Stomach smooth muscle (tissue), 2 donors: ENCODE results near the gene NXPH1.

Experiments used
- H3K27ac ChIP-seq: one replicate; pipeline ENCODE4 v1.7.0; 2013; ENCODE audit warnings: mild to moderate bottlenecking, low read length, inconsistent platforms
- H3K27me3 ChIP-seq, 2 donors: one replicate each; pipeline ENCODE4 v1.7.0; 2013; ENCODE audit warnings: low read length in 2 of 2; ENCODE audit not compliant: insufficient read depth in 2 of 2, control insufficient read depth in 1 of 2
- H3K36me3 ChIP-seq, 2 donors: one replicate each; pipeline ENCODE4 v1.7.0; 2013; ENCODE audit warnings: low read length in 2 of 2; ENCODE audit not compliant: control insufficient read depth in 2 of 2, insufficient read depth in 2 of 2
- H3K4me1 ChIP-seq: one replicate; pipeline ENCODE4 v1.7.0; 2013; ENCODE audit warnings: low read length; ENCODE audit not compliant: control insufficient read depth, insufficient read depth
- H3K4me3 ChIP-seq, 2 donors: one replicate each; pipeline ENCODE4 v1.7.0; 2013; ENCODE audit warnings: low read length in 2 of 2
- H3K9ac ChIP-seq, 2 donors: one replicate each; pipeline ENCODE4 v1.7.0; 2013; ENCODE audit warnings: low read length in 2 of 2, mild to moderate bottlenecking in 1 of 2
- H3K9me3 ChIP-seq, 2 donors: one replicate each; pipeline ENCODE4 v1.7.0; 2013; ENCODE audit warnings: low read length in 2 of 2; ENCODE audit not compliant: control insufficient read depth in 2 of 2
- donor health status: healthy.
- donor health status: Pancreatic carcinoma.

The NXPH1 gene

GRCh38 chr7:8592167-8592566, 158.8 kb downstream of the NXPH1 start:
- Histone ChIP-seq H3K4me3 (no peak overlapping the region), H3K36me3 (no peaks in the 10 kb centered on the region), H3K27ac (no peak overlapping the region), H3K9ac (no peak overlapping the region), H3K9me3 (no peaks in the 10 kb centered on the region), H3K4me1 (no peaks in the 10 kb centered on the region), H3K27me3 (no peaks in the 10 kb centered on the region)

DNA sequence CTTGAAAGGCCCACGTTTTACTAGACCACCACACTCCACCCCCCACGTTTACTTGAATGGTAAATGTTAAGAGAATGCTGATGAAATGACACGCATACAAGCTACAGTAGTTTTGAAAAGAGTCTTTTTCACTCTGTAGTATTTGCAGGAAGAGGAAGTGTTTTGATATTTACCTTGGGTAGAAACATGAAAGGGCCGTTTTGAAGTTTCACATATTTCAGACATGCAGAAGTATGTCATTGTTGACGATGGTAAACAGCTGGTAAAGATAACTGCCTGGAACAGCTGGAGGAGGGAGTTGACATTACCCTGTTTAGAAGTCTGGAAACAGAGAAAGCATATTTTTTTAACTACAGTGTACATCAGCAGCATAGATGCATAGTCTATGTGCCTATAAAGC, 160.7 kb downstream of the NXPH1 start:
- no peak overlapping the region for H3K27ac ChIP-seq
- no peaks in the 10 kb centered on the region for H3K4me1 ChIP-seq
- no peaks in the 10 kb centered on the region for H3K27me3 ChIP-seq
- no peak overlapping the region for H3K9ac ChIP-seq
- no peaks in the 10 kb centered on the region for H3K9me3 ChIP-seq
- H3K4me3 ChIP-seq: no peak overlapping the region
- H3K36me3 ChIP-seq: no peaks in the 10 kb centered on the region

- Histone ChIP-seq H3K4me3 (no peak overlapping the region), H3K27me3 (no peaks in the 10 kb centered on the region), H3K4me1 (no peaks in the 10 kb centered on the region), H3K9me3 (no peaks in the 10 kb centered on the region), H3K36me3 (no peaks in the 10 kb centered on the region), H3K27ac (no peak overlapping the region), H3K9ac (no peak overlapping the region)
Observed at GRCh38 chr7:8597565-8597964, 164.2 kb downstream of the NXPH1 start.

GRCh38 chr7:8601121-8601520, 167.7 kb downstream of the NXPH1 start:
- Histone ChIP-seq H3K27me3 (no peaks in the 10 kb centered on the region), H3K4me3 (no peak overlapping the region), H3K4me1 (no peaks in the 10 kb centered on the region), H3K27ac (no peak overlapping the region), H3K9me3 (no peaks in the 10 kb centered on the region), H3K9ac (no peak overlapping the region), H3K36me3 (no peaks in the 10 kb centered on the region)

- no peak overlapping the region for H3K4me3 ChIP-seq
- H3K27me3 ChIP-seq: no peaks in the 10 kb centered on the region
- H3K27ac ChIP-seq: no peak overlapping the region
- no peak overlapping the region for H3K9ac ChIP-seq
- no peaks in the 10 kb centered on the region for H3K9me3 ChIP-seq
- no peaks in the 10 kb centered on the region for H3K36me3 ChIP-seq
- no peaks in the 10 kb centered on the region for H3K4me1 ChIP-seq
Observed at GRCh38 chr7:8605221-8605620, 171.8 kb downstream of the NXPH1 start.

DNA sequence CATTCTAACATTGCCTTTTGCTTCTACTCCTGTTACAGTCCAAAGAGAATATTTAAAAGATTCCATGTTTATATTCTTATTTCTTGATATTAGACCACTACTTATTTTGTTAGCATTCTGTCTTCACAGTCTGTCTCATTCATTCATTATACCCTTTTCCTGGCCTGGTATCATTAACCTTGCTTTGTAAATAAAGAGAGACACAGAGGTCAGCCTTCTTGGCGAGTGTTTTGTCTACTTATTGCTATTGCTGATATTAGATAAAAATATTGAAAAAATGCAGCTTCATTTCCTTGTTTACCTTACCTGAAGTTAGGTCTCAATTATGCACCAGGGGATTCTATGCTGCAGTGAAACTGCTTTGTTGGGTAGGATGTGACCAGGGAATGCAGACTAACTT, 179.2 kb downstream of the NXPH1 start:
- H3K27me3 ChIP-seq: no peaks in the 10 kb centered on the region
- H3K36me3 ChIP-seq: no peaks in the 10 kb centered on the region
- H3K27ac ChIP-seq: no peak overlapping the region
- H3K9me3 ChIP-seq: no peaks in the 10 kb centered on the region
- no peak overlapping the region for H3K4me3 ChIP-seq
- no peaks in the 10 kb centered on the region for H3K4me1 ChIP-seq
- H3K9ac ChIP-seq: no peak overlapping the region

DNA sequence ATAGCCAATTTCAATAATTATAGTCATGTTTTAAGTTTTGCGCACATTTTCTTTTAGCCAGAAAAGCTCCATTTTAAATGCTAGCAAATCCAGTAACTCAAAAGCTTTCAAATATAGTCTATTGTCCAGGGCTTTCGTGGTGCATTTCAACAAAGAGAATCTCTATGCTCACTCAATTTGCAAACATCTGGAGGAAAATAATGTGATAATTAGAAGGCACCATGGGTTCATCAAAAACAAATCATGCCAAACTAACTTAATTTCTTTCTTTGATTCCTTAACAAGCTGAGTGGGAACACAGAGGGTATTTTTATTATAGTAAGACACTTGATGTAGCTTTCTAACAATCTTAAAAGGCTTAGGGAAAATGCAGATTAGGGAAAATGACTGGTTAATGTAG, 179.8 kb downstream of the NXPH1 start:
- H3K27ac ChIP-seq: no peak overlapping the region
- H3K36me3 ChIP-seq: no peaks in the 10 kb centered on the region
- no peaks in the 10 kb centered on the region for H3K27me3 ChIP-seq
- no peaks in the 10 kb centered on the region for H3K9me3 ChIP-seq
- H3K4me3 ChIP-seq: no peak overlapping the region
- no peaks in the 10 kb centered on the region for H3K4me1 ChIP-seq
- H3K9ac ChIP-seq: no peak overlapping the region

DNA sequence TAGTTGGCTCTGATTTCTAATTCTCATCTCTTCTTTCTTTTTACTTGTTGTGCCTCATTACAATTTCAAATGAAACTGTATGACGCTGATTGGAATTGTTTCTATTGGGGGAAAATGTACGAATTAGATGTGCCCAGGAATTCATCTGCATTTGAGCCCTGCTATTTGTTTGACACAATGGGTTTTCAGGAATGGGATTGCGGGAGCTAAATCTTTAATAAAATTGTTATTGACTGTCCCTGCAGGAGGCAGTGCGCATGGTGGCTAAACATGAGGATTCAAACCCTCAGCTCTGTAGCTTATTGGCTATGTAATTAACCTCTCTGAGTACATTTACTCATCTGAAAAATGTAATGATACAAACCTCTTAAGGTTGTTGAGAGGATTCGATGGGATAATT, 181.6 kb downstream of the NXPH1 start:
- Histone ChIP-seq H3K36me3 (no peaks in the 10 kb centered on the region), H3K9me3 (no peaks in the 10 kb centered on the region), H3K9ac (no peak overlapping the region), H3K4me1 (no peaks in the 10 kb centered on the region), H3K27ac (no peak overlapping the region), H3K4me3 (no peak overlapping the region), H3K27me3 (no peaks in the 10 kb centered on the region)

DNA sequence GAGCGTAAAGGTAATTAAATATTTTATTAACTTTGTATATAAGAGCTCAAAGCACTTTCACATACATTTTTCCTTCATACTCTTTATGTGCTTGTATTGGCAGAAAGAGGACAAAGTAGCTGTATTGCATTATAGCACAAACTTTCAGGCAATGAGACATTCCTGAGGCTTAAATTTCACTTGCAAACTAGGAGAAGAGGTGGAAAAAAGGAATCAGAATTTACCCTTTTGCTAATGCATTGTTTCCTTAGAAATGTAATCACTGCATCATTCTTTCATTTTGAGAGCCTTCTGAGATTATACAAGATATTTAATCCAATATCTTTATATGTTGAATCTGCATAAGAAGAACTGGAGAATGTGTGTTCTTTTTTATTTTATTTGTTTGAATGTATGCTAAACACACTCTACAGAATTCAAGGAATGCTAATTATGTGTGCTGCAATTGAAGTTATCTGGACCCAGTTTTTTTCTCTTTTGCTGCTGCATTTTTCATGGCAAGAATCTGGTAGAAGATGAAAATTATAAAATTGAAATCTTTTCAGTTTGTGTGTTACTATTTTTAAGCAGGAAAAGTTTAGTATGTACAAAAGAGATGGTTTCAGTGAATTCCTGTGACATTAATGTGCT, 185.1 kb downstream of the NXPH1 start:
- Histone ChIP-seq H3K36me3 (no peaks in the 10 kb centered on the region), H3K4me3 (no peak overlapping the region), H3K27me3 (no peaks in the 10 kb centered on the region), H3K9me3 (no peaks in the 10 kb centered on the region), H3K9ac (no peak overlapping the region), H3K4me1 (no peaks in the 10 kb centered on the region), H3K27ac (no peak overlapping the region)

DNA sequence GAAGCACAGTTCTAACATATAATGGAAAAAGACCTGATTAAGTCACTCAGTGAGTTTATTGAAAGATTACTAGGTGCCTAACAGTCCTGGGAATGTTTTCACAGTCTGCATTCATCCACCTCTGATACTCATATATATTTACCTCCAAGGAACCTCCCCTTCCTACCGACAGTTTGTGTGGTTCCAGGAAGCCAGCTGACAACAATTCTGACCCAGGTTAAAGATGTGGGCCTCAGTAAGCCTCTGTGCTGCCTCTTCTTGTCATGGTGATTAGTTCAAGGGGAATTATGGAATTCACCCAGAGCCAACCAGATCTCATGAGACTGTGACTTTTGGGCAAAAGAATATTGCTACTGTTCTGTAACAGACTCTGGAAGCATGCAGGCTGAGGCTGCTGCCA, 186.8 kb downstream of the NXPH1 start:
- no peak overlapping the region for H3K9ac ChIP-seq
- H3K9me3 ChIP-seq: no peaks in the 10 kb centered on the region
- no peaks in the 10 kb centered on the region for H3K27me3 ChIP-seq
- H3K4me3 ChIP-seq: no peak overlapping the region
- no peak overlapping the region for H3K27ac ChIP-seq
- H3K4me1 ChIP-seq: no peaks in the 10 kb centered on the region
- no peaks in the 10 kb centered on the region for H3K36me3 ChIP-seq

GRCh38 chr7:8625612-8626011, 192.2 kb downstream of the NXPH1 start:
- no peaks in the 10 kb centered on the region for H3K36me3 ChIP-seq
- H3K27me3 ChIP-seq: no peaks in the 10 kb centered on the region
- no peaks in the 10 kb centered on the region for H3K9me3 ChIP-seq
- H3K4me3 ChIP-seq: no peak overlapping the region
- no peak overlapping the region for H3K9ac ChIP-seq
- no peak overlapping the region for H3K27ac ChIP-seq
- H3K4me1 ChIP-seq: no peaks in the 10 kb centered on the region
